ENCODE results near the gene PDE11A. TPM values are rescaled to one million over a fixed set of nuclear protein-coding genes. Genes with fewer than 3 reads are reported as not detected.

PDE11A gene
- total RNA-seq, 1 donor from 2014 or later: not detected

DNA sequence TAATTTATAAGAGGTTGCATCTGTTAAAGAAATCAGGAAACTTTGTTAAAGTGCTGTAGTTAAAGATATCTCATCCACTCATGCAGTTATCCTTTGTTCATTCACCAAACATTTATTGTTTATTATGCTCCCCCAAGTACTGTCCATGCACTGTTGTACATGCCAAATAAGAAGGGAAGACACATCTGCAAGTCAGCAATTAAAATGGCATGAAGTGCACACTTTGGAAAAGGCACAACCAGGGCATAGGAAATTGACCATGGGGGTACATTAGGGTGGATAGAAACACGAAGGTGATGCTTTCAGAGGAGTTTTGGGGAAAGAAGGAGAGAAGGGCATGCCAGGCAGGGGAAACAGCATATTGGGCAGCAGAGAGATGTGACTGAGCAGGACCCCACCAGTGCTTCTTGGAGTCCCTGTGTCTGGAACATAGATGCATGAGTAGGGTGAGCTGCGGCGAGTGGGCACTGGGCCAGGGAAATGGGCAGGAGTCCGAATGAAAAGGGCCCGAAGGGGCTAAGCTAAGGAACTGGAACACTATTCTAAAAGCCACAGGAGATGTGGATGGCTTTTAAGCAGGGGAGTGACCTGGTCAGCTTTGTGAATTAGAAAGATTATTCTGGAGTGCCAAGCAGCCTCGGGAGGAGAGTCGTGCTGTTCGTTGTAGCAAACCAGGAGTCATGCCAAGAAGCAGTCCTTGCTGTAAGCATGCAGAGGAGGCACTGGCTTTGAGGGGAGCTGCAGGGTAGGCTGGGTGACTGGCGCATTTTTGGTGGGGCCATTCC lies 363.7 kb downstream of the PDE11A start:
- Mint-ChIP-seq H3K27me3 (peaks cover 4% of the 10 kb centered on the region), H3K27ac (no peak overlapping the region), H3K4me1 (no peaks in the 10 kb centered on the region), H3K9me3 (no peaks in the 10 kb centered on the region), H3K36me3 (ENCODE audit: low read depth) (no peaks in the 10 kb centered on the region), H3K4me3 (no peak overlapping the region)
- no peak for DNase-seq
- intact Hi-C loops (cut with micrococcal nuclease): no loop called here

DNA sequence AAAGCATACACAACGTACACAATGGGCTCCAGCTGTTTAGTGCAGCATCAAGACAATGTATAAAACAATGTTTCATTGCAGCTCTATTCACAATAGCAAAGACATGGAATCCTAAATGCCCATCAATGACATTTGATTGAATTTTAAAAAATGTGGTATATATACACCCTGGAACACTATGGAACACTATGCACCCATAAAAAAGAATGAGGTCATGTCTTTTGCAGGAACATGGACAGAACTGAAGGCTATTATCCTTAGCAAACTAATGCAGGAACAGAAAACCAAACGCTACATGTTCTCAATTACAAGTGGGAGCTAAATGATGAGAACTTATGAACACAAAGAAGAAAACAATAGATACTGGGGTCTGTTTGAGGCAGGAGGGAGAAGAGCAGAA lies 364.5 kb downstream of the PDE11A start:
- no peak overlapping the region for H3K4me3 Mint-ChIP-seq
- H3K27me3 Mint-ChIP-seq: peaks cover 6% of the 10 kb centered on the region
- H3K36me3 Mint-ChIP-seq (ENCODE audit: low read depth): no peaks in the 10 kb centered on the region
- no peak overlapping the region for H3K27ac Mint-ChIP-seq
- no peaks in the 10 kb centered on the region for H3K4me1 Mint-ChIP-seq
- DNase-seq: no peak
- intact Hi-C loops (cut with micrococcal nuclease): no loop called here
- no peaks in the 10 kb centered on the region for H3K9me3 Mint-ChIP-seq

- Mint-ChIP-seq H3K27ac (no peak overlapping the region), H3K36me3 (ENCODE audit: low read depth) (no peaks in the 10 kb centered on the region), H3K9me3 (no peaks in the 10 kb centered on the region), H3K4me3 (no peak overlapping the region), H3K27me3 (peaks cover 6% of the 10 kb centered on the region), H3K4me1 (no peaks in the 10 kb centered on the region)
- DNase-seq: no peak
- intact Hi-C loops (cut with micrococcal nuclease): no loop called here
Observed at GRCh38 chr2:177705511-177706173, 366.9 kb downstream of the PDE11A start.

DNA sequence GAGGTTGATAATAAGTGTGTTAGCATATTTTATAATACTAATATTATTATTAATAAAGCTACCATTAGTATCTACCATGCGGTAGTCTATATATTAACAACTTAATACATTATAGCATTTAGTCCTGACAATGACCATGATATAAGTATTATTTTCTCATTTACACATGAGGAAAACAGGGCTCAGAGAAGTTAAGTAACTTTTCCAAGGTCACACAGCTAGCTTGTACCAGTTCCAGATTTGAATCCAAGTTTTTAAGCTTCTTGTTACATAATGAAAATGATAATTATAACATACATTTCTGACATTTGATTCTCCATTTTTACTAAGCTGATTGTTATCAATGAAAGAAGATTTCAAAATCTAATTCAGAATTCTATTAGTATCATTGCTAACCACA lies 369.4 kb downstream of the PDE11A start:
- Mint-ChIP-seq H3K9me3 (no peaks in the 10 kb centered on the region), H3K4me1 (no peaks in the 10 kb centered on the region), H3K4me3 (no peak overlapping the region), H3K36me3 (ENCODE audit: low read depth) (no peaks in the 10 kb centered on the region), H3K27ac (no peak overlapping the region), H3K27me3 (peaks cover 9% of the 10 kb centered on the region)
- no peak for DNase-seq
- intact Hi-C loops (cut with micrococcal nuclease): no loop called here

GRCh38 chr2:177698281-177698680 lies 374.3 kb downstream of the PDE11A start:
- H3K27ac Mint-ChIP-seq: no peak overlapping the region
- no peak overlapping the region for H3K4me3 Mint-ChIP-seq
- H3K36me3 Mint-ChIP-seq (ENCODE audit: low read depth): no peaks in the 10 kb centered on the region
- no peaks in the 10 kb centered on the region for H3K9me3 Mint-ChIP-seq
- H3K4me1 Mint-ChIP-seq: no peaks in the 10 kb centered on the region
- peaks cover 21% of the 10 kb centered on the region for H3K27me3 Mint-ChIP-seq
- intact Hi-C loops (cut with micrococcal nuclease): no loop called here
- DNase-seq: no peak

- Mint-ChIP-seq H3K36me3 (ENCODE audit: low read depth) (no peaks in the 10 kb centered on the region), H3K4me1 (peaks cover 2% of the 10 kb centered on the region), H3K4me3 (no peak overlapping the region), H3K9me3 (no peaks in the 10 kb centered on the region), H3K27me3 (peaks cover 27% of the 10 kb centered on the region), H3K27ac (no peak overlapping the region)
- intact Hi-C loops (cut with micrococcal nuclease): no loop called here
- DNase-seq: no peak
Observed at GRCh38 chr2:177694348-177694747, 378.2 kb downstream of the PDE11A start.

DNA sequence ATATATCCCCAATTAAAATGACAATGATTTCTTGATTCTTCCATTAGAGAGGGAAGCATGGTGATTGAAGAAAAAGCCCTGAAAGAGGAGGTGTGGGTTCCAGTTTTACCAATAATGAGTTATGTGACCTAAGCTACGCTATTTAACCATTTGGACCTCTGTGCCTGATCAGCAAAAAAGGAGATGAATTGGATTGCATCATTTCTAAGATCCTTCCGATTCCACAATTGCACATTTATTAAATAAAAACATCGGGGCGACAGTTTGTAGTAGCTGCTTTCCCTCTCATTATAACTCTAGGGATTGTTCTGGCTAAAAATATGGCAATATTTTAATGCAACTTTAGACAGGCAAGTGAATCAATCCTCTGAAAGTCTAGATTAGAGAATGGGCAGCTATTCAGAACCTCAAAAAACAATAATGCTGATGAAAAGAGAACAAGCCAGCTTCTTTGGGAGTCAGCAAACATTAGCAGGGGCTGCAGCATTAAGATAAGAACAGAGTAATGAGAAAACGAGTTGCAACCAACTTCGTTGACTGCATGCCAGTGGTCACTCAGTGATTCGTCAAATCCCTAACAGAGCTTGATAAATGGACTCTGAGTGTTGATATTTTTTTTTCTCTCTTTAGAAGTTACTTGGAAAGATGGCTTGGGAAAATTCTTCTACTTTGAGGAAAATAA lies 378.8 kb downstream of the PDE11A start:
- Mint-ChIP-seq H3K27me3 (peaks cover 26% of the 10 kb centered on the region), H3K27ac (no peak overlapping the region), H3K9me3 (no peaks in the 10 kb centered on the region), H3K4me3 (no peak overlapping the region), H3K36me3 (ENCODE audit: low read depth) (no peaks in the 10 kb centered on the region), H3K4me1 (peaks cover 2% of the 10 kb centered on the region)
- no peak for DNase-seq
- intact Hi-C loops (cut with micrococcal nuclease): no loop called here

DNA sequence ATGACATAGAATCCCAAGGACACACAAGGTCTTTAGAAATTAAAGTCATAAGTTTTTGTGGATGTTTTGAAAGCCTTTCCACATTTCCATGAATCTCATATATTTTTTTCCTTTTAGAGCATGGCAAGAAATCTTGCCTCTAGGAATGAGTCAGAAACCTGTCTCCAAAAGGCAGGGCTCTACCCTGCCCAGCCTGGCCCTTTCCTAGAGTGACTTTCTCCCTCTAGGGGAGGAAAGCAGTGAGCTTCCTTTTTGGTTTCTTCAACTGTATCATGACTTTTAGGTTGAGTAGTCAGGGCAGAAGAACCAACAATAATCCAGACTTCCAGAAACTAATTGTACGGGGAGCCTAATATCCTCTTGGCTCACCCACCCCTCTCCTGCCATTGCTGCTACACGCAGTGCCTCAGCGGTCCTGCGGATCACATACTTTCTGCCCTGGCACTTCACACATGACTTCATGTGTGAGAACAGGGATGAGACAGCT lies 379.8 kb downstream of the PDE11A start:
- H3K27ac Mint-ChIP-seq: no peak overlapping the region
- DNase-seq: no peak
- peaks cover 2% of the 10 kb centered on the region for H3K4me1 Mint-ChIP-seq
- peaks cover 24% of the 10 kb centered on the region for H3K27me3 Mint-ChIP-seq
- no peaks in the 10 kb centered on the region for H3K36me3 Mint-ChIP-seq (ENCODE audit: low read depth)
- H3K9me3 Mint-ChIP-seq: no peaks in the 10 kb centered on the region
- no peak overlapping the region for H3K4me3 Mint-ChIP-seq
- intact Hi-C loops (cut with micrococcal nuclease): no loop called here

DNA sequence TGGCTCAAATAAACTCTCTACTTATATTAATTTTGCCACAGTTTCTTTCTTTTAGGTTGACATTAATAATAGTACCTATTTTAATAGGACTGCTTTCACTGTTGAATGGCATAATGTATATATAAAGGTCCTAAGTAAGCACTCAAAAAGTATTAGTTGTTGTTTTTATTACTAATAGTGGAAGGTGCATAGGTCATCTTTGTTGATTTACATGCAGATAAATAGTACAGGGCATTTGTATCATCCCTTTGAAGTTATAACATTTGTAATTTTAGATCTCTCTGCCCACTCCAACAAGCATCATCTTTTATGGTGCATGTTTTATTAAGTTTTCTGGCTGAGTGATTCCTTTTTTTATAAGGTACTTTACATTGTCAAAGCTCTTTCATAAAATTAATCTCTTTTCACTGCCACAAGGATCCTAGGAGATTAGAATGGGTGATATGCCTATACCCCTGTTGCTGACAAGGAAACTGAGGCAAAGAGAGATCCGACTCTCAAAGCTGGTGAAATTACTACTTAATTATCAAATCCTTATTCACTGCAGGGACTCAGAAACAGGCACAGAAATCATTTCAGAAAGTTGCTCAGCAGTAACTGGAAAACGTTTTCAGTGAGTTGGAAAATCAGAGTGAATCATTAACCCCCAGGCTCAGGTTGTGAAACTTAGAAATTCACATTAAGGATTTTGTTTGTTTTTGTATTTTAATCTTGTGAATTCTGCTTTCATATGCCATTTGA lies 380.4 kb downstream of the PDE11A start:
- Mint-ChIP-seq H3K27ac (no peak overlapping the region), H3K4me3 (no peak overlapping the region), H3K4me1 (peaks cover 2% of the 10 kb centered on the region), H3K36me3 (ENCODE audit: low read depth) (no peaks in the 10 kb centered on the region), H3K27me3 (peaks cover 24% of the 10 kb centered on the region), H3K9me3 (no peaks in the 10 kb centered on the region)
- intact Hi-C loops (cut with micrococcal nuclease): no loop called here
- no peak for DNase-seq

GRCh38 chr2:177691177-177691576 lies 381.4 kb downstream of the PDE11A start:
- H3K9me3 Mint-ChIP-seq: no peaks in the 10 kb centered on the region
- H3K4me3 Mint-ChIP-seq: no peak overlapping the region
- H3K4me1 Mint-ChIP-seq: peaks cover 2% of the 10 kb centered on the region
- intact Hi-C loops (cut with micrococcal nuclease): no loop called here
- no peak for DNase-seq
- no peak overlapping the region for H3K27ac Mint-ChIP-seq
- H3K36me3 Mint-ChIP-seq (ENCODE audit: low read depth): no peaks in the 10 kb centered on the region
- H3K27me3 Mint-ChIP-seq: peaks cover 20% of the 10 kb centered on the region

DNA sequence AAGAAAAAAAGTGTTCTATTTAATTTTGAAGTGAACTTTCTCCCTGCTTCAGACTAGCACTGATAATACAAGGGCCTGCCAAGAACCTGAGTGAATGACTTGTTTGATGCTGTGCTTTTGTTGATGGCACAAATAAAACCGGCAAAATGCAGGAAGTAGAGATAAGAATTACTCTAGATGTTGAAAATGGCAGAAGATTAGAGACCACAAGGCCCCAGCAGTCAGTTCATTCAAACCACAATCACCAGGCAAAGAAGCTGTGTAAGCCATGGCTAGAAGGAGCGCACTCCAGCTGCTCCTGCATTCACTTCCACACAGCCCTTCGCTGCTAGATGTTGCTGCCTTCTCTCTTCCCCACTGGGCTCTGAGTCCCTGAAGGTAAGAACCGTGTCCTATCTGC lies 383.0 kb downstream of the PDE11A start:
- intact Hi-C loops (cut with micrococcal nuclease): no loop called here
- no peak for DNase-seq
- Mint-ChIP-seq H3K27ac (no peak overlapping the region), H3K27me3 (peaks cover 14% of the 10 kb centered on the region), H3K9me3 (no peaks in the 10 kb centered on the region), H3K4me3 (no peak overlapping the region), H3K4me1 (peaks cover 2% of the 10 kb centered on the region), H3K36me3 (ENCODE audit: low read depth) (no peaks in the 10 kb centered on the region)

DNA sequence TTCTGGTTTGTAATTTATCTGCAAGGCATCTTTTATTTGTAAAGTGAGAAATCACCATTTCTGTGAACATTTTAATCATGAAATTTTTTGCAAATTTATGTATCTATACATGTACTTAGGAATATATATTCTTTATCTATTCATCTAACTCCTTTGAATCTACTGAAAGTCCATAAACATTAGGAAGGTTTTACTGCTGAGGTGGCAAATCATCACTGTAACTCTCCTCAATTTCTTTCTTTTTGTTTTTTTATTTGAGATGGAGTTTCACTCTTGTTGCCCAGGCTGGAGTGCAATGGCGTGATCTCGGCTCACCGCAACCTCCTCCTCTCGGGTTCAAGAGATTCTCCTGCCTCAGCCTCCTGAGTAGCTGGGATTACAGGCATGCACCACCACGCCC lies 383.7 kb downstream of the PDE11A start:
- H3K27ac Mint-ChIP-seq: no peak overlapping the region
- peaks cover 10% of the 10 kb centered on the region for H3K27me3 Mint-ChIP-seq
- no peaks in the 10 kb centered on the region for H3K9me3 Mint-ChIP-seq
- intact Hi-C loops (cut with micrococcal nuclease): no loop called here
- H3K4me1 Mint-ChIP-seq: peaks cover 2% of the 10 kb centered on the region
- no peak overlapping the region for H3K4me3 Mint-ChIP-seq
- H3K36me3 Mint-ChIP-seq (ENCODE audit: low read depth): no peaks in the 10 kb centered on the region
- no peak for DNase-seq

DNA sequence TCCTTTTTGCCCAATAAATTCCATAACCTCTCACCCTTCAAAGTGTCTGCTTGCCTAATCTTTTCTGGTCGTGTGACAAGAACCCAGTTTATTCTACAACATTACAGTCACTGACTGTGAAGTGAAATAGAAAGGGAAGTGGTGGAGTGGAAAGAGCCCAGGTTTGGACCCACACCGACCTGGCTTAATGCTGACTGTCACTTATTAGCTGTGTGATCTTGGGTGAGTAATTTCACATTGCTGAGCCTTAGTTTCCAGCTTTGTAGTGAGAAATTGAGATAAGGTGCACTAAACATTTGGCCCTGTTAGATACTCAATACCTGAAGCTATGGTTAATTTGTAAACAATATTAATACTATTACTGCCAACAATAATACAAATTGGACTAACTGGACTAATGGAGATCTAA lies 388.9 kb downstream of the PDE11A start:
- Mint-ChIP-seq H3K36me3 (ENCODE audit: low read depth) (no peaks in the 10 kb centered on the region), H3K27ac (no peak overlapping the region), H3K9me3 (no peaks in the 10 kb centered on the region), H3K4me1 (no peaks in the 10 kb centered on the region), H3K27me3 (peaks cover 1% of the 10 kb centered on the region), H3K4me3 (no peak overlapping the region)
- DNase-seq: no peak
- intact Hi-C loops (cut with micrococcal nuclease): no loop called here

Measured in activated CD4-positive, alpha-beta T cell treated with anti-CD3 and anti-CD28 coated beads, Interleukin-2, amount 10 ng/mL, durations not matched to agents 24 days and 14 days (primary cell).